GM19193 (cell line): ENCODE data around the gene STT3B.

Experiments
- POLR2A ChIP-seq: IDR thresholded peaks from 4 replicates; pipeline ENCODE4 v1.6.1; 2011; ENCODE audit not compliant: insufficient read depth, insufficient read length; ENCODE audit errors: extremely low read depth

Gene STT3B

GRCh38 chr3:31670722-31671121, 138.0 kb downstream of the STT3B start:
- TF ChIP-seq POLR2A: no peak

- no peak for TF ChIP-seq POLR2A
Observed at GRCh38 chr3:31671451-31671850, 138.7 kb downstream of the STT3B start.

GRCh38 chr3:31671976-31672375, 139.3 kb downstream of the STT3B start:
- no peak for TF ChIP-seq POLR2A

- TF ChIP-seq POLR2A: no peak
Observed at GRCh38 chr3:31673950-31674349, 141.2 kb downstream of the STT3B start.

GRCh38 chr3:31676556-31676955, 143.8 kb downstream of the STT3B start:
- TF ChIP-seq POLR2A: no peak

GRCh38 chr3:31680072-31680870, 147.5 kb downstream of the STT3B start:
- TF ChIP-seq POLR2A: no peak
